ENCODE measurements around the gene MED12L.

DNA sequence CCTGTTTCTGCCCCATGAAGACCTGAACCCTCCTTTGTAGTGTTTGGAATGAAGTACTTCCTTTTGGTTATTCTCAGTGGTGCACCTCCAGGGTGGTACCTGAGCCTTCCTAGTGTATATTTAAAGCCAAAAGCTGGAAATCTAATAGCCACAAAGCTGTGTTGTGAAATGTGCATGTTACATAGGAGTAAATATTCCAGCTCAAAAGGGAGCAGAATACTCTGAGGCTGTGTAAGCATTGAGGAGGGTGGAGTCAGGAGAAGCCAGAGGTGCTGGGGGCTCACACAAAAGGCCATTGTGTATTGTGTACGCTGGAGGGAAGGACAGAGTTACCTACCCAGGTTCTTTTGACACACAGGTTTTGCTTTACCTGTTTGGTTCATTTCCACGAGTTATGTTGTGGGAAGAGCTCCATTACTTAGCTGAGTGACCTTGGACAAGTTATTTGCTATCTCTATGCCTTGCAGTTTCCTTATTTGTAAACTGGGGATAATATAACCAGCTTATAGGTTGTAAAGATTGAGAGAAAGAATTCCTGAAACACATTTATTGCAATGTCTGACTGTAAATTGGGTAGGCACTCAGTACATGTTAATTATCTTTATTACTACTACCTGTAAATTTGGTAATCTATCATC lies 92.9 kb downstream of the MED12L start:
- TF ChIP-seq, protein P1, sequence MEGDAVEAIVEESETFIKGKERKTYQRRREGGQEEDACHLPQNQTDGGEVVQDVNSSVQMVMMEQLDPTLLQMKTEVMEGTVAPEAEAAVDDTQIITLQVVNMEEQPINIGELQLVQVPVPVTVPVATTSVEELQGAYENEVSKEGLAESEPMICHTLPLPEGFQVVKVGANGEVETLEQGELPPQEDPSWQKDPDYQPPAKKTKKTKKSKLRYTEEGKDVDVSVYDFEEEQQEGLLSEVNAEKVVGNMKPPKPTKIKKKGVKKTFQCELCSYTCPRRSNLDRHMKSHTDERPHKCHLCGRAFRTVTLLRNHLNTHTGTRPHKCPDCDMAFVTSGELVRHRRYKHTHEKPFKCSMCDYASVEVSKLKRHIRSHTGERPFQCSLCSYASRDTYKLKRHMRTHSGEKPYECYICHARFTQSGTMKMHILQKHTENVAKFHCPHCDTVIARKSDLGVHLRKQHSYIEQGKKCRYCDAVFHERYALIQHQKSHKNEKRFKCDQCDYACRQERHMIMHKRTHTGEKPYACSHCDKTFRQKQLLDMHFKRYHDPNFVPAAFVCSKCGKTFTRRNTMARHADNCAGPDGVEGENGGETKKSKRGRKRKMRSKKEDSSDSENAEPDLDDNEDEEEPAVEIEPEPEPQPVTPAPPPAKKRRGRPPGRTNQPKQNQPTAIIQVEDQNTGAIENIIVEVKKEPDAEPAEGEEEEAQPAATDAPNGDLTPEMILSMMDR (IDR thresholded peaks at IDR 0.05), result no peak
- TF ChIP-seq EP300 (IDR thresholded peaks at IDR 0.05), result no peak
- no peak for TF ChIP-seq POLR2A (IDR thresholded peaks at IDR 0.05)

Data from gastroesophageal sphincter (tissue), 3 donors.